NCI-H1694 treated with DMSO at 0.1 percent for 48 hours (cell line): ENCODE results near the gene LPIN1.

ENCODE experiments used
- DNase-seq: peaks from one replicate; lab custom pipeline; 2025; lab: John Stamatoyannopoulos, UW

LPIN1 gene

GRCh38 chr2:11746376-11746806, at the start of gene LPIN1:
TSS of gene LPIN1 (plus strand) at chr2:11746632. CDS start at chr2:11765542, 18,910 bp downstream.
- DNase-seq: peak; percentile 69

GRCh38 chr2:11696736-11697102, 49.7 kb upstream of the LPIN1 start:
- no peak for DNase-seq

GRCh38 chr2:11697103-11697871, 49.1 kb upstream of the LPIN1 start:
- peak; percentile 84 for DNase-seq

GRCh38 chr2:11698009-11698922, 48.2 kb upstream of the LPIN1 start:
- DNase-seq: peak; percentile 77

GRCh38 chr2:11699686-11700670, 46.5 kb upstream of the LPIN1 start:
- peak; percentile 55 for DNase-seq

GRCh38 chr2:11701206-11701605, 45.2 kb upstream of the LPIN1 start:
- peak; percentile 84 for DNase-seq

- DNase-seq: peak; percentile 42
These were observed 44.6 kb upstream of the LPIN1 start for GRCh38 chr2:11701751-11702301.

GRCh38 chr2:11702946-11703345, 43.5 kb upstream of the LPIN1 start:
- DNase-seq: no peak

GRCh38 chr2:11703700-11704099, 42.7 kb upstream of the LPIN1 start:
- DNase-seq: no peak

GRCh38 chr2:11705063-11705462, 41.4 kb upstream of the LPIN1 start:
- no peak for DNase-seq

GRCh38 chr2:11705711-11706110, 40.7 kb upstream of the LPIN1 start:
- DNase-seq: no peak

- DNase-seq: no peak
These were observed 38.3 kb upstream of the LPIN1 start for GRCh38 chr2:11708106-11708505.

- no peak for DNase-seq
These were observed 37.1 kb upstream of the LPIN1 start for GRCh38 chr2:11709293-11709692.

GRCh38 chr2:11710210-11710609, 36.2 kb upstream of the LPIN1 start:
- no peak for DNase-seq

GRCh38 chr2:11710632-11711353, 35.6 kb upstream of the LPIN1 start:
- no peak for DNase-seq

- DNase-seq: no peak
These were observed 35.1 kb upstream of the LPIN1 start for GRCh38 chr2:11711354-11711716.

GRCh38 chr2:11711751-11712150, 34.7 kb upstream of the LPIN1 start:
- no peak for DNase-seq

- DNase-seq: no peak
These were observed 33.6 kb upstream of the LPIN1 start for GRCh38 chr2:11712866-11713265.

- no peak for DNase-seq
These were observed 32.6 kb upstream of the LPIN1 start for GRCh38 chr2:11713815-11714214.

- DNase-seq: no peak
These were observed 30.3 kb upstream of the LPIN1 start for GRCh38 chr2:11715987-11716652.
